ENCODE measurements around the gene SYCE1.

DNA sequence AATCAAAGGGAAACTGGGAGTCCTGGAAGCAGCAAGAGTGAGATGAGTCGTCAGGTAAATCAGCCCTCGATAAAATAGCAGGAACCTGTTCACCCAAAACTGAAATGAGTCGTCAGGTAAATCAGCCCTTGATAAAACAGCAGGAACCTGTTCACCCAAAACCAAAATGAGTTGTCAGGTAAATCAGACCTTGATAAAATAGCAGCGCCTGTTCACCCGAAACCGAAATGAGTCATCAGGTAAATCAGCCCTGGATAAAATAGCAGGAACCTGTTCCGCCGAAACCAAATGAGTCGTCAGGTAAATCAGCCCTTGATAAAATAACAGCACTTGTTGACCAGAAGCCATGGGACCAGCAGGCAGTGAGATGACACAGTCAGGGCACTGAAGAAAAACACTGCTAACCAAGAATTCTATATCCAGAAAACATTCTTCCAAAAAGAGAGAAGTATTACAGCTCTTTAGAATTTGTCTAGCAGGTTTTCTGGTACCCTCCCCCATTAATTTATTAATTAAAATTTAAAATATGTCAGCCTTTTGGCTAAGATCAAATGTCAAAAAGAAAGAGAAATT is 41.7 kb downstream of the SYCE1 start:
- TF ChIP-seq, protein P1, sequence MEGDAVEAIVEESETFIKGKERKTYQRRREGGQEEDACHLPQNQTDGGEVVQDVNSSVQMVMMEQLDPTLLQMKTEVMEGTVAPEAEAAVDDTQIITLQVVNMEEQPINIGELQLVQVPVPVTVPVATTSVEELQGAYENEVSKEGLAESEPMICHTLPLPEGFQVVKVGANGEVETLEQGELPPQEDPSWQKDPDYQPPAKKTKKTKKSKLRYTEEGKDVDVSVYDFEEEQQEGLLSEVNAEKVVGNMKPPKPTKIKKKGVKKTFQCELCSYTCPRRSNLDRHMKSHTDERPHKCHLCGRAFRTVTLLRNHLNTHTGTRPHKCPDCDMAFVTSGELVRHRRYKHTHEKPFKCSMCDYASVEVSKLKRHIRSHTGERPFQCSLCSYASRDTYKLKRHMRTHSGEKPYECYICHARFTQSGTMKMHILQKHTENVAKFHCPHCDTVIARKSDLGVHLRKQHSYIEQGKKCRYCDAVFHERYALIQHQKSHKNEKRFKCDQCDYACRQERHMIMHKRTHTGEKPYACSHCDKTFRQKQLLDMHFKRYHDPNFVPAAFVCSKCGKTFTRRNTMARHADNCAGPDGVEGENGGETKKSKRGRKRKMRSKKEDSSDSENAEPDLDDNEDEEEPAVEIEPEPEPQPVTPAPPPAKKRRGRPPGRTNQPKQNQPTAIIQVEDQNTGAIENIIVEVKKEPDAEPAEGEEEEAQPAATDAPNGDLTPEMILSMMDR (optimal IDR thresholded peaks at IDR 0.05 in 1 of 3, IDR thresholded peaks at IDR 0.05 in 1 of 3, conservative IDR thresholded peaks at IDR 0.05 in 1 of 3; ENCODE audit: extremely low read depth in 1 of 3, insufficient read depth in 2 of 3, low read length in 3 of 3), result no peak
- no peak for TF ChIP-seq EZH2 (IDR thresholded peaks at IDR 0.05; ENCODE audit: low read length)
